IgD-negative memory B cell (primary cell): Measurements from ENCODE around the gene DLG2. TPM values are rescaled to one million over a fixed set of nuclear protein-coding genes. Genes with fewer than 3 reads are reported as not detected.

Source experiments
- H3K27ac Mint-ChIP-seq, 3 donors: one replicate each; pipeline ENCODE4 v1.8.0; 2020 to 2022; ENCODE audit warnings: mild to moderate bottlenecking in 3 of 3, mixed read lengths in 3 of 3, moderate library complexity in 1 of 3
- H3K27me3 Mint-ChIP-seq: one replicate; pipeline ENCODE4 v1.8.0; 2021; ENCODE audit warnings: mixed read lengths
- H3K36me3 Mint-ChIP-seq: one replicate; pipeline ENCODE4 v1.8.0; 2020; ENCODE audit warnings: mild to moderate bottlenecking, mixed read lengths
- H3K4me1 Mint-ChIP-seq, 3 donors: one replicate each; pipeline ENCODE4 v1.8.0; 2020 to 2022; ENCODE audit warnings: mixed read lengths in 3 of 3, mild to moderate bottlenecking in 1 of 3
- H3K4me3 Mint-ChIP-seq, 4 donors: one replicate each; pipeline ENCODE4 v1.8.0; 2020 to 2022; ENCODE audit warnings: mild to moderate bottlenecking in 4 of 4, mixed read lengths in 4 of 4, moderate library complexity in 3 of 4
- H3K9me3 Mint-ChIP-seq, 3 donors: one replicate each; pipeline ENCODE4 v1.8.0; 2020 to 2021; ENCODE audit warnings: mixed read lengths in 3 of 3, mild to moderate bottlenecking in 1 of 3
- polyA plus RNA-seq: library from polyadenylated mRNA; unstranded; fragments of 300-500 nt; fragmentation: Illumina TruSeq; gene quantifications from one replicate; pipeline ENCODE4 v1.2.3, GENCODE V29; 2021

Gene DLG2
- polyA plus RNA-seq, 1 donor from 2014 or later = 2.0 TPM

- Mint-ChIP-seq H3K36me3 (no peaks in the 10 kb centered on the region), H3K9me3 (peaks cover 0 to 3% (median 3%) of the 10 kb centered on the region in 3 donors), H3K27me3 (peaks cover 2% of the 10 kb centered on the region), H3K4me3 (no peak overlapping the region), H3K27ac (no peak overlapping the region), H3K4me1 (no peaks in the 10 kb centered on the region)
Measured at GRCh38 chr11:84234462-84235202, 1392.5 kb downstream of the DLG2 start.

- H3K27me3 Mint-ChIP-seq = peaks cover 2% of the 10 kb centered on the region
- H3K27ac Mint-ChIP-seq = no peak overlapping the region
- no peak overlapping the region for H3K4me3 Mint-ChIP-seq
- H3K4me1 Mint-ChIP-seq = no peaks in the 10 kb centered on the region
- peaks cover 0 to 3% (median 3%) of the 10 kb centered on the region in 3 donors for H3K9me3 Mint-ChIP-seq
- H3K36me3 Mint-ChIP-seq = no peaks in the 10 kb centered on the region
Measured at GRCh38 chr11:84234011-84234410, 1393.1 kb downstream of the DLG2 start.

- Mint-ChIP-seq H3K4me1 (no peaks in the 10 kb centered on the region), H3K9me3 (peaks cover 0 to 3% (median 3%) of the 10 kb centered on the region in 3 donors), H3K4me3 (no peak overlapping the region), H3K27ac (no peak overlapping the region), H3K36me3 (no peaks in the 10 kb centered on the region), H3K27me3 (peaks cover 2% of the 10 kb centered on the region)
Measured at GRCh38 chr11:84232511-84232910, 1394.6 kb downstream of the DLG2 start.

DNA sequence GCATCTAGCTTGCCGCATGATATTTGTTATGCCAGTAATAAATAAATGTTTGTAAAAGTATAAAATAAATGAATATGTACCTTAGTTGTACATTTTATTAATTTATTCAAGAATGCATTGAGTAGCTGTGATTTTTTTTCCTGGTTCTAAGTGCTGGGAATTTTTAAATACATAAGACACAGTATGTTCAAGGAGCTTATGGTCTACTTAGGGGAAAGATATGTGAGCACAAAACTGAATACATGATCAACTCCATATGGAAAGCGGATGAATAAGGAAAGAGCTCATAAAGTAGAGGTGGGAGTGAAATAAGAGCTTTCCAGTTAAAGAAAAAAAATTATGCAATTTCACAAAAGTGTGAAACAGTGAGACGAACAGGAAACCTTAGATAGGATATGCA is 1396.7 kb downstream of the DLG2 start:
- H3K4me3 Mint-ChIP-seq = no peak overlapping the region
- H3K4me1 Mint-ChIP-seq = no peaks in the 10 kb centered on the region
- no peaks in the 10 kb centered on the region for H3K36me3 Mint-ChIP-seq
- peaks cover 0 to 3% (median 0%) of the 10 kb centered on the region in 3 donors for H3K9me3 Mint-ChIP-seq
- no peak overlapping the region for H3K27ac Mint-ChIP-seq
- peaks cover 2% of the 10 kb centered on the region for H3K27me3 Mint-ChIP-seq

DNA sequence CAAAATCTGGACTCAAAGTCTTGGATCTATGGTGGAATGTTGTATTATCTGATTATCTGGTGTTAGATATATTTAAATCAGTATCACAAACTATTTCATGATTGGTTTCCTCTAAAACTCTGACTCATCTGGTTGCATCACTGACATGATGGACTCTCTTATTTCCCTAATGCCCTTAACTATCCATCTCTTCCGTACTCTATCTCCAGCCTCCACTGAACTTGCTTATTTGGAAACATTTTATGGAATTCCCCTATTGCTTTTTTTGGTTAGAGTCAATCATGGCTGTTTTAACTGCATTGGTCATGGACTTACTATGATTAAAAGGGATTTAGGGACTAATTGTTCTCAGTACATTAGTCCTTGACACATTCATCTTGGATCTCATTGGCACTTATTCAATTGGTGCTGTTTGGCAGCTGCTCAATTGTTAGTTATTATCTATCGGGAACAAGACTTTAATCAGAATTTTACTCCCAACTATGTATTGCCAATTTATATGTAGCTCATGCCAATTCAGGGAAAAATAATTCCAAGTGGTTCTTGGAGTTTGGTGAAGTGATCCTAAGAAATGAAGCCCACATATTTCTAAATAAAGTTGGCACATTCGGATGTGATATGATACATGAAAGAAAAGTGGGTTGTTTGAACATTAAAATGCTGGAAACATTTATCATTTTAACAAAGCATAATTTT is 1399.0 kb downstream of the DLG2 start:
- Mint-ChIP-seq H3K27ac (no peak overlapping the region), H3K36me3 (no peaks in the 10 kb centered on the region), H3K9me3 (peaks cover 0 to 2% (median 0%) of the 10 kb centered on the region in 3 donors)

DNA sequence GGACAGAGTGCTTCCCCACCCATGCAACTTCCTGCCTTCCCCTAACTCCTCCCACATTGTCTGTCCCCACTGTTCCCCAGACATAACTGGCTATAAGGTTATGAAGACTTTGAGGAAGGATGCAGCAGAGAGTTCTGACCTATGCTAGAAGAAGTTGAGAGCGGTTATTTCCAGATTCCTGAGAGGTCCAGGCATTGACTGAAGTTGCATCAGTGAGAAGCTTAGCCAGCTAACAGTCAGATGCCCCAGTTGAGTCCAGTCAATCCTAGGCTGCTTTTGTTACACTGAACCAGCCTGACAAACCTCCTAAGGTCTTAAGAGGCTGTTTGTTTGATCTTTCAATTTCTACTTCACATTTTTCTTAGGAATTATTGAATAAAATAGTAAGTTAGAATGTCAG is 1403.1 kb downstream of the DLG2 start:
- Mint-ChIP-seq H3K9me3 (peaks cover 0 to 2% (median 0%) of the 10 kb centered on the region in 3 donors), H3K4me3 (no peak overlapping the region), H3K27ac (no peak overlapping the region), H3K36me3 (no peaks in the 10 kb centered on the region), H3K4me1 (no peaks in the 10 kb centered on the region), H3K27me3 (no peaks in the 10 kb centered on the region)

More for the DNA sequence above, 1399.0 kb downstream of the DLG2 start:
- H3K4me3 Mint-ChIP-seq = no peak overlapping the region
- H3K27me3 Mint-ChIP-seq = peaks cover 2% of the 10 kb centered on the region
- no peaks in the 10 kb centered on the region for H3K4me1 Mint-ChIP-seq

GRCh38 chr11:84218318-84218717 is 1408.8 kb downstream of the DLG2 start:
- Mint-ChIP-seq H3K27ac (peak overlapping the region in 1 of 3 donors; percentile 80), H3K27me3 (no peaks in the 10 kb centered on the region), H3K4me1 (no peaks in the 10 kb centered on the region), H3K9me3 (no peaks in the 10 kb centered on the region), H3K4me3 (no peak overlapping the region), H3K36me3 (no peaks in the 10 kb centered on the region)

GRCh38 chr11:84215672-84216071 is 1411.5 kb downstream of the DLG2 start:
- H3K4me3 Mint-ChIP-seq = no peak overlapping the region
- H3K27me3 Mint-ChIP-seq = no peaks in the 10 kb centered on the region
- H3K27ac Mint-ChIP-seq = no peak overlapping the region
- H3K36me3 Mint-ChIP-seq = no peaks in the 10 kb centered on the region
- H3K4me1 Mint-ChIP-seq = no peaks in the 10 kb centered on the region
- no peaks in the 10 kb centered on the region for H3K9me3 Mint-ChIP-seq

- Mint-ChIP-seq H3K9me3 (no peaks in the 10 kb centered on the region), H3K4me3 (no peak overlapping the region), H3K4me1 (no peaks in the 10 kb centered on the region), H3K36me3 (no peaks in the 10 kb centered on the region), H3K27ac (no peak overlapping the region), H3K27me3 (no peaks in the 10 kb centered on the region)
Measured at GRCh38 chr11:84214557-84214956, 1412.6 kb downstream of the DLG2 start.

DNA sequence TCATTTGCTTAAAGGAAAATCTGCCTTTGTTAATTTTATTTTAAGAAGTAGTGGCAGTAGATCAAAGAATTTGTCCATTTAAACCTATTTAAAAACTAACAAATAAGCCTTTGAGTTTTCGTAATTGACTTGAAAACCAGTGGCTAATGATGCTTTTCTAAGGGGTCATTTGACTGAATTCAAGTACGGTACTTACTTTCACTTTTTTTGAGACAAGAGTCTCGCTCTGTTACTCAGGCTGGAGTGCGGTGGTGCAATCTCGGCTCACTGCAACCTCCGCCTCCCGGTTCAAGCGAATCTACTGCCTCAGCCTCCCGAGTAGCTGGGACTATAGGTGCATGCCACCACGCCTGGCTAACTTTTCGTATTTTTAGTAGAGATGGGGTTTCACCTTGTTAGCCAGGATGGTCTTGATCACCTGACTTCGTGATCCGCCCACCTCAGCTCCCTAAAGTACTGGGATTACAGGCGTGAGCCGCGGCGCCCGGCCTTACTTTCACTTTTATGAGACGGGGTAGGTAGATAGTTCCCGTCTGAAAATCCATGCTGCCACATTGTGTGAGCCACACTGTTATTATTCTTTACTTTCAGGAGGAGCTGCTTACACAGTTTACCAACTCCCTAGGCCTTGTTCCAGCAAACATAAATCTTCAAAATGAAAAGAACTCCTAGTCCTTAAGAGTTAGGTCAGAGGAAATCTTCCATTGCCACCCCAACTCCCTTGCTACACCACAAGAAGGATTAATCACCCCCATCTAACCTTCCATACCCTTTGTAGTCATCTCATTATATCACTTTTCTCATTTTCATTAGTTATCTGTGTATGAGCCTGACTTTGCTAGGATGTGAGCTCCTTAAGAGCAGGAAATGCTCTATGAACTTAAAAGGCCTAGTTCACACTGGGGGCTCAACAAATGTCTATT is 1414.4 kb downstream of the DLG2 start:
- Mint-ChIP-seq H3K9me3 (peaks cover 0 to 1% (median 0%) of the 10 kb centered on the region in 3 donors), H3K4me3 (peak overlapping the region in 1 of 4 donors; percentile 50), H3K36me3 (no peaks in the 10 kb centered on the region), H3K4me1 (no peaks in the 10 kb centered on the region), H3K27me3 (no peaks in the 10 kb centered on the region), H3K27ac (no peak overlapping the region)

- peaks cover 0 to 1% (median 0%) of the 10 kb centered on the region in 3 donors for H3K9me3 Mint-ChIP-seq
- no peaks in the 10 kb centered on the region for H3K4me1 Mint-ChIP-seq
- H3K36me3 Mint-ChIP-seq = no peaks in the 10 kb centered on the region
- no peak overlapping the region for H3K27ac Mint-ChIP-seq
- H3K27me3 Mint-ChIP-seq = no peaks in the 10 kb centered on the region
- no peak overlapping the region for H3K4me3 Mint-ChIP-seq
Measured at GRCh38 chr11:84211896-84212295, 1415.2 kb downstream of the DLG2 start.

DNA sequence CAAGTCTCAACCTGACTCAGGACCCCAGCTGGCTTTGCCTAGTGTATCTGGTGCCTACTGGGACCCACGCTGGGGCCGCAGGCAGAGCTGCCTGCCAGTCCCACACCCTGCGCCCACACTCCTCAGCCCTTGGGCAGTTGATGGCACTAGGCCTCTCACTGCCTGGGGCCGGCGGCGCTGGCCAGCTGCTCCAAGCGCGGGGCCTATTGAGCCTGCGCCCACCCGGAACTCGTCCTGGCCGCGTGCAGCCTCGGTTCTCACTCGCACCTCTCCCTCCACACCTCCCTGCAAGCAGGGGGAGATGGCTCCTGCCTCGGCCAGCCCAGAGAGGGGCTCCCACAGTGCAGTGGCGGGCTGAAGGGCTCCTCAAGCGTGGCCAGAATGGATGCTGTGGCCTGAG is 1432.4 kb downstream of the DLG2 start:
- H3K36me3 Mint-ChIP-seq = no peaks in the 10 kb centered on the region
- peaks cover 0 to 3% (median 0%) of the 10 kb centered on the region in 3 donors for H3K4me1 Mint-ChIP-seq
- no peak overlapping the region for H3K27ac Mint-ChIP-seq
- peaks cover 1% of the 10 kb centered on the region for H3K27me3 Mint-ChIP-seq
- H3K9me3 Mint-ChIP-seq = peaks cover 0 to 7% (median 3%) of the 10 kb centered on the region in 3 donors
- H3K4me3 Mint-ChIP-seq = no peak overlapping the region

DNA sequence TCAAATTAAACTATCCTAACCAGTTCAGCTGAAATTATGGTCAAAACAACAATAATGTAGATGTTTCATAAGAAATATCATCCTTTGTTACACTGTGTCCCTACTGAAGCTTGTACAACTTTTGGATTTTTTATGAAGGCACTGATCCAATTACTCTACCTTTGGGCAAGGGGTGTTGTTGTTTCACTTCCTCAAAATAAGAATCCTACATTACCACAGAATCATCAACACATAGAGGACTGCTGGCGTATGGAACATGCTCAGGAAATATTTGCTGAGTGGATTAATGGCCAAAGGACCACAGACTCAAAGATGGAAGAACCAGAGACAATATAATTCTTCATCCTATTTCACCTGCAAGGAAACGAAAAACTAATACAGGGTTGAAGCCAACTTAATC is 1433.4 kb downstream of the DLG2 start:
- Mint-ChIP-seq H3K27ac (no peak overlapping the region), H3K9me3 (peaks cover 0 to 7% (median 3%) of the 10 kb centered on the region in 3 donors), H3K4me3 (no peak overlapping the region), H3K4me1 (peaks cover 0 to 3% (median 0%) of the 10 kb centered on the region in 3 donors), H3K27me3 (peaks cover 1% of the 10 kb centered on the region), H3K36me3 (no peaks in the 10 kb centered on the region)

DNA sequence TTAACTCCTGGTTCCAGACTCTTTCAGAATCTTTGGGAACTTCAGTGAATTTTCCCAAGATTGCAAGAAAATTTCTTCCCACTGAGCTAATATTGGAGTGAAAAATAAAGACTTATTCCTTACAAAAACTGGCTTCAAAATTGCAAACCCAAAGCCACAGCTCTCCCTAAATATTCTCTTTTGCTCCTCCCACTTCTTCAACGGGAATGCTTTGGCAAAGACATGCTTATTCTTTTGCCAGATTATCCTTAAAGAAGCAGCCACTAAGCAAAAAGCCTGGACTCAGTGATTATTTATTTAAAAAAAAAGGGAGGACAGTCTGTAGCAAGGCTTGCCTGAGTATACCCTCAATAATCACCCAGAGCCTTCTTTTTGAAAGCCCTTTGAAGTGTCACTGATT is 1438.6 kb downstream of the DLG2 start:
- no peaks in the 10 kb centered on the region for H3K36me3 Mint-ChIP-seq
- peaks cover 0 to 1% (median 0%) of the 10 kb centered on the region in 3 donors for H3K9me3 Mint-ChIP-seq
- no peak overlapping the region for H3K4me3 Mint-ChIP-seq
- no peak overlapping the region for H3K27ac Mint-ChIP-seq
- no peaks in the 10 kb centered on the region for H3K27me3 Mint-ChIP-seq
- no peaks in the 10 kb centered on the region for H3K4me1 Mint-ChIP-seq

- Mint-ChIP-seq H3K27me3 (no peaks in the 10 kb centered on the region), H3K4me3 (no peak overlapping the region), H3K9me3 (peaks cover 0 to 3% (median 0%) of the 10 kb centered on the region in 3 donors), H3K36me3 (no peaks in the 10 kb centered on the region), H3K4me1 (no peaks in the 10 kb centered on the region), H3K27ac (no peak overlapping the region)
Measured at GRCh38 chr11:84173078-84173477, 1454.1 kb downstream of the DLG2 start.
